ENCODE results near the gene MCM9.
A peak's percentile ranks its signal among the peaks of the same experiment; 100 is the strongest.

MCM9 gene

DNA sequence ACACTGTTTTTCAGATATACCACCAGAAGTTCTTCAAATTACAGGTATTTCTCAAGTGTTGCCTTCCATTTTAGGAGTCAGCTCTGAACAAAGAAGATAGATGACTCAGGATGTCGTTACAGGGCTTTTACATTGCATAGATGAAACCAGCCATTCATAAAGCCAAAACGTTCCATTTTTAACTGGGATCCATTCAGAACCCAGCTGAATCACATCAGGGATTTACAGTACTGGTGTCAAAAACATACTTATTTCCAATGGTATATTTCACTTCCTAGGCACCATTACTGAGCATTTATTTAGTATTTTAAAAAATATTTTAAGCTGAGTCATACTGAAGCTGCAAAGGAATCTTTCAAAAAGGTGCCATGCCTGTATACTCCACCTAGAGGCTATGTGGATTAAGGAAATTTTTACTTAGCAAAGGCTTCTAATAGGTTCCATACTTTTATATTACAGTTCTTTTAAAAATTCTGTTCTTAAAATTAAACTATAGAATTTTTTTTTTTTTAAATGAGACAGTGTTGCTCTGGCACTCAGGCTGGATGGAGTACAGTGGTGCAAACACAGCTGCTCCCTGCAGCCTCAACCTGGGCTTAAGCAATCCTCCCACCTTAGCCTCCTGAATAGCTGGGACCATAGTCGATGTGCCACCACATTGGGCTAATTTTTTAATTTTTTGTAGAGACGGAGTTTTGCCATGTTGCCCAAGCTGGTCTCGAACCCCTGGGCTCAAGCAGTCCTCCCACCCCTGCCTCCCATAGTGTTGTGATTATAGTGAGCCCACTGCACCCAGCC, 38.4 kb downstream of the MCM9 start:
- peak; percentile 64 for DNase-seq
- in situ Hi-C loops (cut with MboI; ENCODE audit: low pct_unique_long_range_greater_than_20kb, low sequenced_read_pairs): no loop called here

DNA sequence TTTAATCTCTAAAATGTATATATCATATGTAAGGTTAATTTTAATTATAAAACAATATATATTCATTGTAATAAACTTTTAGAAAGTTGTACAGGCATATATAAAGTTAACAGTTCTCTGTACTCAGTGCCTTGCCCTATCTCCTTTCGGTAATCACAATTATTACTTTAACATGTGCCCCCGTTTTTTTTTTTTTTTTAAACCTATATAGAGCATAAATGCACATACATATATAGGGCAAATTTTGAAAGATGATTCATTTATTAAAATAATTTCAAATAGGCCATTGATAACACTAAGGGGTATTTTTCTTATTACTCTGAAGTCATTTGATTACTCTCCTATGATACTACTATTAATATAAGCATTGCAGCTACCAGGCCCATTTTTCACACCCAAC, 39.1 kb downstream of the MCM9 start:
- in situ Hi-C loops (cut with MboI; ENCODE audit: low pct_unique_long_range_greater_than_20kb, low sequenced_read_pairs): no loop called here
- no peak for DNase-seq

DNA sequence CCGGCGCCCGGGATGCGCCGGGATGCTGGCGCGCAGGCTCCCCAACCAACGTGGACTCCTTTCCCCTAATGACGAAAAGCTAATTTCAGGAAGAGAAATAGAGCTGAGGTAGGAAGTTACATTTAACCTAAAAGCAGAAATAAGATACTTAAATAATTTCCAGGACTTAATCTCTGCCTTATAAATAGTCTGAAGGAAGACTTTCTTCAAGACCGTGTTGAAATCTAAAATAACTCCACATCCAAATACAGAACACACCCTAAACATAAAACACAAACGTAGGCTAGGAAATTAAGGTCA, 39.7 kb downstream of the MCM9 start:
- in situ Hi-C loops (cut with MboI; ENCODE audit: low pct_unique_long_range_greater_than_20kb, low sequenced_read_pairs): no loop called here
- DNase-seq: no peak

DNA sequence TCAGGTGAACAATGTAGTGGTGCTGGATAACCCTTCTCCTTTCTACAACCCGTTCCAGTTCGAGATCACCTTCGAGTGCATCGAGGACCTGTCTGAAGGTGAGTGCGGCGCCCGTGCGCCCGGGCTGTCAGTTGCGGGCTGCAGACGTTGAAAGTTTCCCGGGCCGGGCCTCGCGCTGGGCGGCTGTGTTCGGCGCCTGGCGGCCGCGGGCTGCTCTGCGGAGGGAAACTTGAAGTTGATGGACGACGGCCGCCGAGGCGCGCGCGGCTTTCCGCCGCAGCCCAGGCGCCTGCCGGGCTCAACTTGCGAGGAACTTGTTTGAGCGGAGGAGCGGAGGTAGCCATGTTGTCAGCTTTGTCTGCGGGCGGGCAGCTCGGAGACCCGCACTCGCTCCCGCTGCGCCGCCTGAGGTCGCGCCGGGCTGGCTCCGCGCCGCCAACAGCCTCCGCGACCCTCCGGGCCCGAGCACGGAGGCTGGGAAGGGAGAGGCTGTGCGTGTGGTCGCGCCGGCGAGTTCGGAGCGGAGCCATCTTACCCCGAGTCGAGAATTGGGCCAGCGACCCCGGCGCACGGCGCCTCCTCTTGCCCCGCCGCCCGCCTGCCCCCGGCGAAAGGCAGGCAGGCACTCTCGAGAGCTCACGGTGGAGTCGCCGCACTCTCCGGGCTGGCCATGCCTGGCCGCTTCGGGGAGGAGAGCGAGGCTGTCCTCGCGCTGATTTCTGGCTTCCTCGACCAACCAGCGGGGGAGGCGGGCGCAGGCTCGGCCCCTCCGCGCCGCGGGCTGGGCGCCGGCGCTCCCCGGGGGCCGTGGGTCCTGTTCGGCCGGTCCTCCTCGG, 40.3 kb downstream of the MCM9 start:
- in situ Hi-C loops (cut with MboI; ENCODE audit: low pct_unique_long_range_greater_than_20kb, low sequenced_read_pairs): no loop called here
- DNase-seq: peak; percentile 70

DNA sequence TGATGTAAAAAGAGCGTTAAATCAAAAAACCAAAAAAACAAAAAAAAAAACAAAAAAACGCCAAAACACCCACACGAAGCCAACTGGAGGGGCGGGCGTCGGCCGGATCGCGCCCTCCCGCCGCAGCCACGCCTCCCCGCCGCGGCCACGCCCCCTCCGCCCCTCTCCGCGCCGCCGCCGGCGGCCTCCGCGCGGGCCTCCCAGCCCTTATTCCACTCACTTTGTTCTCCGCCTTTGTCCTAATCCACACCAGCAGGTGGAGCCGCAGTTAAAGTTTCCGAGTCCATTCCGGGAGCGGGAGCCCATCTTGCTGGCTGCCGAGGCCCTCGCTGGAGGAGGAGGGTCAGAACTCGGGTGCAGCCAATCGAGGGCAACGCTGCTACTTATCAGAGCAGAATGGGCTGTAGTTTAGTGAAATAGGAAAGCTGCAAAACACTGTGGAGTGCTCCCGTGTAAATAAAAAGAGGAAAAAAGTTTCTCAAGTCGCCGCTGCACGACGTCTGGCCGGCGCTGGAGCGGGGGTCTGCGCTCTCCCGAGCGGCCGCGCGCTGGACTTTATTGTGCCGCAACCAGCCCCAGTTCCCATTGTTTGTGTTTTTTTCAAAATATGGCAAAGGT, 41.0 kb downstream of the MCM9 start, which contains the start of gene ASF1A:
ASF1A (plus strand) TSS at position 346 of the 618 bp plus-strand sequence; CDS start at position 608, 262 bp downstream.
- peak; percentile 98 for DNase-seq
- in situ Hi-C loops (cut with MboI; ENCODE audit: low pct_unique_long_range_greater_than_20kb, low sequenced_read_pairs): no loop called here

DNA sequence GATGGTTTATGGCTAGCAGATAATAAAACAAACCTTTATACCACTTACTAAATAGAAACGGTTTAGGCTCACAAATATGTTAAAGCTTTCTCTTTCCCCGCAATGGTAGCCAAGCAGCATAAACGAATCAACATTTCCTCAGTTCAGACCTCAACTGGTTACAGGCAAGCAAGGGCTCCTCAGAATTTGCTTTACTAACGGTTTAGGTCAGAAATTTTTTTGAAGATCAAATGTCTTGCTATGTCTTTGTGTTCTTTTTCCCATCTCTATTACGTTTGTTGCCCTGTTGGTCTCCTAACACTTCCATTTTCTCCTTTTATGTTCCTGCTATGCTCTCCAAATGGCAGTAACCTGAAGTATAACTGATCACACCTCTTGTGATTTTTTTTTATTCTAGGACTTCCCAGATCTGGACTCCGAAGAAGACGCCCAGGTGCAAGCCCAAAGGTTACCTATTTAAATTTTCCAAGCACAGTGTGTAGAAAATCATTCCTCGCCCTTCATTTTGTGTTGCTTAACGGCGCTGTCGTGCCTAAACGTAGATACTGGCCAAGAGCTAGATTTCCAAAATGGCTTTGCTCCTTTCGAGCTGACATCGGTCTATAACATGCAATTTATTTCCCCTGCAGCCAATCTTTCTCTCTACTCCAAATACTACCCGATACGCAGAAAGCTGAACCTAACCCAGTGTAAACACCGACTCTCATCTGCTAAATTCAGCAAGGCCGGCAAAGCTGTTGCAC, 41.7 kb downstream of the MCM9 start:
- peak; percentile 71 for DNase-seq
- in situ Hi-C loops (cut with MboI; ENCODE audit: low pct_unique_long_range_greater_than_20kb, low sequenced_read_pairs): no loop called here

DNA sequence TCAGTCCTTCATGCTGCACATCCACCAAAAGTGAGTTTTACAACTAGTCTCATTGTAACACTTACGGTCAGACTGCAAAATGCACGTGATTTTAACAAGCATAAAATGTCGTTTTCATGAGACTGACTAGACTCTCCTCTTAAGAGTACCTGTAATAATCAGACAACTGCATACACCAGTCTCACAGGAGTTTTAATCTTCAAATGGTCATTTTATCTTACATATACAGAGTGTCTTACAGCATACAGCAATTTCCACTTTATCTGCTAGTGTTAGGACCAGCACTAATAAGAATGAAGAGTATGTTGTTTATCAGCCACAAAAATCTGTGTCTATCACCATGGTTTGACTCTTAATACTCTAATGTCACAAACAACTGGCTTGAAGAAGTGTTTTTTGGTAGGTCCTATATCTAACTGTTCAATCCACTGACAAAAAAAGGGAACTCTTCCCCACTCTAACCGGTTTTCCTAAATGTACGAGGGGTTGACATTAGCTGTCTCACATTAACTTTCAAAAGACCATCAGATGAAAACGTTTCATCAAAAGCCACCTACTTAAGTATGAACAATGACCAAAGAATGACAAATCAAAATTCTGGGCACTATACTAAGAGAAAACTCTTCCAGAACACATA, 42.5 kb downstream of the MCM9 start:
- DNase-seq: peak; percentile 28
- in situ Hi-C loops (cut with MboI; ENCODE audit: low pct_unique_long_range_greater_than_20kb, low sequenced_read_pairs): no loop called here

DNA sequence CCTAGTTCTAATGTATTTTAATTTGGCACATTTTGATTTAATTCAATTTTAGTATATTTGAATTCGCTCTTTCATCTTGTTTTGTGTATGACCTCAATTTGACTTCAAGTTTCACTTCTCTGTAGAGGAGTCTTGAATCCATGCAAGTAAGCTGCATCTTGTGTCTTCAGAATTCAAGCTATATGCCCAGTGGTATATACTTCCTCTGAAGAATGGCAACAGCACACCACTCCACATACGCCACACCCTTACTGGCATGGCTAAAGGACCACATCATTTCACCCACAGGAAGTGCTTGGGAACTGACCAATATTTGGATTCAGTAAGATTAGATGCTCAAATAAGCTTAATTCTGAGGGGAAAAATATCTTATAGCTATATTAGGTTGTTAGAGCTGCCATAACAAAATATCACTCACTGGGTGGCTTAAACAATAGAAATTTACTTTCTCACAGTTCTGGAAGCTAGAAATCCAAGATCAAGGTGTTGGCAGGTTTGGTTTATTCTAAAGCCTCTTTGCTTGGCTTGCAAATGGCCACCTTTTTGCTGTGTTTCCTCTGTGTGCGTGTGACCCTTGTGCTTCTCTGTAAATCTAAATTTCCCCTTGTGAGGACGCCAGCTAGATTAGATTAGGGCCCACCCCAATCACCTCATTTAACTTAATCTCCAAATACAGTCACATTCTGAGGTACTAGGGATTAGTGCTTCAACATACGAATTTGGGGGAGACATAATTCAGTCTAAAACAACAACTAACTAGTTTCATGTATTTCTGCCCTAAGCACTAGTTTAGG, 43.8 kb downstream of the MCM9 start:
- in situ Hi-C loops (cut with MboI; ENCODE audit: low pct_unique_long_range_greater_than_20kb, low sequenced_read_pairs): no loop called here

DNA sequence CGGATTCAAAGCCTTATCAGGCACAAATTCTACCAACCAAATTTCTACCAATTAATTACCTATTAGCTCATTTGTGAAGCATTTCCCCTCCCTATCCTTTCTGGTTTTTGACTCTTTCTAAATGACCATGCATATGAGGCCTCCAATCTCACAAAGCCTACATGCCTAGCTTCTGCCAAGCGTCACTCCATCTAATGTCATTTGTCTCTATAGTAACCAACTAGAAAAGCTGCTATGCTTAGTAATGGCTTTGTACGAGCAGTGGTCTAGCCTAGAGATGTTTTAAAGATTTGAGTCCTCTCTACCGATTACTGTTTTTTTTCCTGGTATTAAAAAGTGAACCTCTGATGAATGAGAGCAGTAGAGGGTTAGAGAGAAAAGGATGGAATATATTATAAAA, 45.8 kb downstream of the MCM9 start:
- DNase-seq: no peak
- in situ Hi-C loops (cut with MboI; ENCODE audit: low pct_unique_long_range_greater_than_20kb, low sequenced_read_pairs): no loop called here

More for the DNA sequence above, 43.8 kb downstream of the MCM9 start:
- no peak for DNase-seq

DNA sequence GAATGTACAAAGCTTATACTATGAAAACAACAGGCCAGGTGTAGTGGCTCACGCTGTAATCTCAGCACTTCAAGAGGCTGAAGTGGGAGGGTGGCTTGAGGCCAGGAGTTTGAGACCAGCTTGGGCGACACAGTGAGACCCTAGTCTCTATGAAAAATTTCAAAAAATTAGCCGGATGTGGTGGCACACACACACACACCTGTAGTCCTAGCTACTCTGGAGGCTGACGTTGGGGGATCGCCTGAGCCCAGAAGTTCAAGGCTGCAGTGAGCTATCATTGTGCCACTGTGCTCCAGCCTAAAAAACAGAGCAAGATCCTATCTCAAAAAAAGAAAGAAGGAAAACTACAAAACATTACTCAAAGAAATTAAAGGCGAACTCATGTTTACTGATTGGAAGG, 48.3 kb downstream of the MCM9 start:
- no peak for DNase-seq
- in situ Hi-C loops (cut with MboI; ENCODE audit: low pct_unique_long_range_greater_than_20kb, low sequenced_read_pairs): no loop called here

DNA sequence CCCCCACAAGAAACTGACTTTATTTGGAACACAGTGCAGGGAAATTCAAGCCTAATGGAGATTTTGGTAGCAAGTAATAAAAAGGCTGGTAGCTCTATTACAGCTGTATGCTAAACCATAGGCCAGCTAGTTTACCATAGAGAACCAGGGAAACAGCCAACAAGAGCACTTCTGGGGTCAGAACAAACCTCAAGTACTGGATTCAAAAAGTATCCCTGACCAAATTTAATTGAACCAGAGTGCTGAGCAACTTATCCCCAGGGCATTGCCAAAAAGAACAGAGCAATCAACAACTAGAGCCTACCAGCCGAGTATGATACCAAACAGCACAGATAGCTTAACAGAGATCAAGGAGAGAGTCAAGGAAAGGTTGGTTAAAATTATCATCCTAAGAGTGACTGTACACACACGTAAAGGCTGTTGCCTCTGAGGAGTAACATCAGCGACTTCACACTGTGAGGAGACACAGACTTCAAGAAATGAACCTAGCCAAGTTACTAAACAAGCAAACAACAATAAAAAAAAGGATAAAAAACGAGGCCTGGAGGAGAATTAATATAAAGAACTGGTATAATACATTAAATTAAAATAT, 52.5 kb downstream of the MCM9 start:
- no peak for DNase-seq
- in situ Hi-C loops (cut with MboI; ENCODE audit: low pct_unique_long_range_greater_than_20kb, low sequenced_read_pairs): no loop called here

DNA sequence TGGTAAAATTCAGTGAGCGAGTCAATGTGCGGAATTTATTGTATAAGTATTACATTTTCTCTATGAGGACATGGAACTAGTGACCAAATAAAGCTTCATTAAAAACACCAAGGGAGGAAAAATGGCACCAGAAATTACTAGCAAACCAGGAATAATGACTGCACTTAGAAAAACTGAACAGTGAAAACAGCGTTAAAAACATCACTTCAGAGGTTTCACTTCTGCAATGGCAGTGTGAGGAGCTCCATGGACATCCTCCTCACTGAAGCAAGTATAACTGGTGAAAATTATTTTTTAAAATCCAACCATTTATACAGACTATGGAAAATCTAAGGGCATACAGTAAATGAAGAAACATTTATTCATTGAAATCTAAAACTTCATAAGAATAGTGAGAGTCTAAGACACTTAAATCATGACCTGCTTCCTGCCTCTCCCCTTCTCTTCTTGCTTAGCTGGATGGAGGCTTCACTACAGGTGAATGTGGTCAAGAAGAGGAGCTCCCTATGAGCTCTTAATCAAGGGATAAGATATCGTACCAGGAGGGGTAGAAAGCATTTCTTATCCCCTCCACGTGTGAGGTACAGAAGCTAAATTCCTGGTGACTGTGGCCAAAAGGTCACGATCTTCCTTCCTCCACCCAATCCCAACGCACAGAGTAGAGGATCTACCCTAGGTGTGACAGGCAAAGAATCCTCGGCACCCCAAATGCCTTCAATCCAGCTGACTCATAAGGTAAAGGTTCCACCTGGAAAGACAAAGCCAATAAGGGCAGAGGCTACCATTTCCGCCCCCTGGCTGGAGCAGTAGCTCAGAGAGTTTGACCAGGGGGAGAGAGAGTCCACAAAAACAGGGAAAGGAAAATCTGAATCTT, 53.3 kb downstream of the MCM9 start:
- in situ Hi-C loops (cut with MboI; ENCODE audit: low pct_unique_long_range_greater_than_20kb, low sequenced_read_pairs): no loop called here
- no peak for DNase-seq

DNA sequence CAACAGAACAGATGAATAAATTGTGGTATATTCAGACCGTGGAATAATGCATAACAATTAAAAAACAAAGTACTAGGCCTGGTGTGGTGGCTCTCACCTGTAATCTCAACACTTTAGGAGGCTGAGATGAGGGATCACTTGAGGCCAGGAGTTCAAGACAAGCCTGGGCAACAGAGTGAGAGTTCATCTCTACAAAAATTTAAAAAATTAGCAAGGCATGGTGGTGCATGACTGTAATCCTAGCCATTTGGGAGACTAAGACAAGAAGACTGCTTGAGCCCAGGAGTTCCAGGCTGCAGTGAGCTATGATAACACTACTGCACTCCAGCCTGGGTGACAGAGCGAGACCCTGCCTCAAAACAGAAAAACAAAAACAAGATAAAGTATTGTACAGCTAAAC, 57.2 kb downstream of the MCM9 start:
- in situ Hi-C loops (cut with MboI; ENCODE audit: low pct_unique_long_range_greater_than_20kb, low sequenced_read_pairs): no loop called here
- no peak for DNase-seq

DNA sequence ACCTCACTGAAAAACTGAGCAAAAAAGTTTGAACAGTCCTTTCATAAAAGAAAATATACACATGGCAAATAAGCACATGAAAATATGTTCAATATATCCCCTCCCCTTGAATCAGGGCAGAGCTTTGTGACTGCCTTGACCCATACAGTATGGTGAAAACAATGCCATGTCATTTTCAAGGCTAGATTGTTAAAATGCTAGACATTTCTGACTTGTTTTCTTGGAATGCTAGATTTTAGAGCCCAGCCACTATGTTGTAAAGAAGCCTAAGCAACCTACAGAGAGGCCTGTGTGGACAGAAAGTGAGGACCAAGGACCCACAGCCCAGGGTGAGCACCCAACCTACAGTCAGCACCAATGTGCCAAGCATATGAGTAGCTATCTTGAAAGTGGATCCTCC, 58.1 kb downstream of the MCM9 start:
- no peak for DNase-seq
- in situ Hi-C loops (cut with MboI; ENCODE audit: low pct_unique_long_range_greater_than_20kb, low sequenced_read_pairs): no loop called here

DNA sequence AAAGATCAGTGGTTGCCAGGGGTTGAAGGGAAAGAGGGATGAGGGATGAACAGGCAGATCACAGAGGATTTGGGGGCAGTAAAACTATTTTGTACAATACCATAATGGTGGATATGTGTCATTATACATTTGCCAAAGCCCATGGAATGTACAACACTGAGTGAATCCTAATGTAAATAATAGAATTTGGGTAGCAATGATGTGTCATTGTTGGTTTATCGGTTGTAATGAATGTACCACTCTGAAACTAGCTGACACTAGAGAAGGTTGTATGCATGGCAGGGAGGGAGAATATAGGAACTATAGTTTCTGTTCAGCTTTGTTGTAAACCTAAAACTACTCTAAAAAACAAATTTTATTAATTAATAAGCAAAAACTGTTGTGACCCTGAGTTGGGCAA, 58.8 kb downstream of the MCM9 start:
- in situ Hi-C loops (cut with MboI; ENCODE audit: low pct_unique_long_range_greater_than_20kb, low sequenced_read_pairs): no loop called here
- DNase-seq: no peak

DNA sequence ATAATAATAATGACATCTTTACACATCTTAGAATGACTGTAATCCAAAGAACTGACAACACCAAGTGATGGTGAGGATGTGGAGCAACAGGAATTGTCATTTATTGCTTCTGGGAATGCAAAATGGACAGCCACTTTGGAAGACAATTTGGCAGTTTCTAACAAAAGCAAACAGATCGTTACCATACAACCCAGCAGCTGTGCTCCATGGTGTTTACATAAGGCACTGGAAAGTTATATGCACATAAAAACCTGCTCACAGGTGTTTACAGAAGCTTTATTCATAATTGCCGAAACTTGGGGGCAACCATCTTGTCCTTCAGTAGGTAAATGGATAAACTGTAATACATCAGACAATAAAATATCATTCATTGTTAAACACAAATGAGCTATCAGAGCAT, 59.3 kb downstream of the MCM9 start:
- DNase-seq: no peak
- in situ Hi-C loops (cut with MboI; ENCODE audit: low pct_unique_long_range_greater_than_20kb, low sequenced_read_pairs): no loop called here

DNA sequence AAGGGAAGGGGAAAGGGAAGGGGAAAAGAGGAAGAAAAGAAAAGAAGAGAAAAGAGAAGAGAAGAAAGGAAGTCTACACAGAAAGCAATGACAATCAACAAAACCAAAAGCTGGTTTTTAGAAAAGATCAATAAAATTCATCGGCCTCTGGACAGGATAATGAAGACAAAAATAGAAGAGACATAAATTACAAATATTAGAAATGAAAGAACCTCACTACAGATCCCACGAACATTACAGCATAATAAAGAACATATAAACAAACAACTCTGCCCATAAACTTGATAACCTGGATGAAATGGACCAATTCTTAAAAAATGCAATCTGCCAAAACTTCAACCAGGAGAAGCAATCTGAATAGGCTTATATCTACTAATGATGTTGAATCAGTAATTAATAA, 61.7 kb downstream of the MCM9 start:
- DNase-seq: no peak
- in situ Hi-C loops (cut with MboI; ENCODE audit: low pct_unique_long_range_greater_than_20kb, low sequenced_read_pairs): no loop called here

All from KBM-7 (cell line).